Measurements from ENCODE around the gene SLC45A2. TPM values are rescaled to one million over a fixed set of nuclear protein-coding genes. Genes with fewer than 3 reads are reported as not detected.

The SLC45A2 gene
- polyA plus RNA-seq, 3 donors, result not detected

DNA sequence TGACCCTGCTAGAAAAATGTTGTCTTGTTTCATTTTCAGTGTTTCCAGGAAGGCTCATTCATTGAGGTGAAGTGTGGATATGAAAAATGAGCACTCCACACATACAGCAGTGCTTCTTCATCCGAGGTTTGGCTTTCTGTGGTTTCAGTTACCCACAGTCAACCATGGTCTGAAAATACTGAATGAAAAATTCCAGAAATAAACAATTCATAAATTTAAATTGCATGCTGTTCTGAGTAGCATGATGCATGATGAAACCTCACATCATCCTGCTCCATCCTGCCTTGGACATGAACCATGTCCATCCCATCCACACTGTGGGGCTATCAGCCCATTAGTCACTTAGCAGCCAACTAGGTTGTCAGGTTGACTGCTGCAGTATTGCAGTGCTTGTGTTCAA is 10.4 kb upstream of the SLC45A2 start:
- Histone ChIP-seq H3K4me3 (replicated peaks in 1 of 3; ENCODE audit: low read depth in 2 of 3, low read length in 3 of 3) (no peak overlapping the region), H3K79me2 (ENCODE audit: insufficient read depth, low read length) (no peaks in the 10 kb centered on the region), H2AFZ (ENCODE audit: insufficient read depth, low read depth, low read length, poor library complexity, severe bottlenecking) (no peak overlapping the region), H3K4me1 (ENCODE audit: control insufficient read depth in 1 of 2, insufficient read depth in 2 of 2, low read length in 2 of 2) (no peaks in the 10 kb centered on the region), H3K4me2 (replicated peaks; ENCODE audit: extremely low read depth, low read length, poor library complexity, severe bottlenecking) (no peak overlapping the region), H4K20me1 (ENCODE audit: insufficient read depth, low read length) (no peaks in the 10 kb centered on the region), H3K27ac (ENCODE audit: low read depth in 1 of 2, low read length in 2 of 2) (no peak overlapping the region), H3K9ac (ENCODE audit: insufficient read depth, low read length, poor library complexity, severe bottlenecking) (no peak overlapping the region), H3K27me3 (ENCODE audit: control insufficient read depth in 2 of 2, insufficient read depth in 2 of 2, low read length in 2 of 2) (no peaks in the 10 kb centered on the region), H3K9me3 (replicated peaks in 1 of 2; ENCODE audit: control insufficient read depth in 1 of 2, insufficient read depth in 1 of 2, low read length in 2 of 2) (no peaks in the 10 kb centered on the region), H3K36me3 (replicated peaks in 1 of 2; ENCODE audit: control insufficient read depth in 1 of 2, insufficient read depth in 2 of 2, low read length in 2 of 2) (no peaks in the 10 kb centered on the region)
- intact Hi-C loops (cut with micrococcal nuclease), result no loop called here
- no peak overlapping the region for H3K27ac Mint-ChIP-seq
- H3K9me3 Mint-ChIP-seq, result no peaks in the 10 kb centered on the region
- TF ChIP-seq, protein P1, sequence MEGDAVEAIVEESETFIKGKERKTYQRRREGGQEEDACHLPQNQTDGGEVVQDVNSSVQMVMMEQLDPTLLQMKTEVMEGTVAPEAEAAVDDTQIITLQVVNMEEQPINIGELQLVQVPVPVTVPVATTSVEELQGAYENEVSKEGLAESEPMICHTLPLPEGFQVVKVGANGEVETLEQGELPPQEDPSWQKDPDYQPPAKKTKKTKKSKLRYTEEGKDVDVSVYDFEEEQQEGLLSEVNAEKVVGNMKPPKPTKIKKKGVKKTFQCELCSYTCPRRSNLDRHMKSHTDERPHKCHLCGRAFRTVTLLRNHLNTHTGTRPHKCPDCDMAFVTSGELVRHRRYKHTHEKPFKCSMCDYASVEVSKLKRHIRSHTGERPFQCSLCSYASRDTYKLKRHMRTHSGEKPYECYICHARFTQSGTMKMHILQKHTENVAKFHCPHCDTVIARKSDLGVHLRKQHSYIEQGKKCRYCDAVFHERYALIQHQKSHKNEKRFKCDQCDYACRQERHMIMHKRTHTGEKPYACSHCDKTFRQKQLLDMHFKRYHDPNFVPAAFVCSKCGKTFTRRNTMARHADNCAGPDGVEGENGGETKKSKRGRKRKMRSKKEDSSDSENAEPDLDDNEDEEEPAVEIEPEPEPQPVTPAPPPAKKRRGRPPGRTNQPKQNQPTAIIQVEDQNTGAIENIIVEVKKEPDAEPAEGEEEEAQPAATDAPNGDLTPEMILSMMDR (IDR thresholded peaks at IDR 0.05), result no peak
- H3K4me1 Mint-ChIP-seq, result peaks cover 5% of the 10 kb centered on the region
- no peak for DNase-seq
- no peaks in the 10 kb centered on the region for H3K27me3 Mint-ChIP-seq (ENCODE audit: low read depth in 3 of 3)
- H3K36me3 Mint-ChIP-seq, result peaks cover 4 to 12% of the 10 kb centered on the region in 2 donors
- H3K4me3 Mint-ChIP-seq, result no peak overlapping the region
- WGBS (ENCODE audit: insufficient coverage), result no CpG with 5 or more reads among the region's 1 CpG

DNA sequence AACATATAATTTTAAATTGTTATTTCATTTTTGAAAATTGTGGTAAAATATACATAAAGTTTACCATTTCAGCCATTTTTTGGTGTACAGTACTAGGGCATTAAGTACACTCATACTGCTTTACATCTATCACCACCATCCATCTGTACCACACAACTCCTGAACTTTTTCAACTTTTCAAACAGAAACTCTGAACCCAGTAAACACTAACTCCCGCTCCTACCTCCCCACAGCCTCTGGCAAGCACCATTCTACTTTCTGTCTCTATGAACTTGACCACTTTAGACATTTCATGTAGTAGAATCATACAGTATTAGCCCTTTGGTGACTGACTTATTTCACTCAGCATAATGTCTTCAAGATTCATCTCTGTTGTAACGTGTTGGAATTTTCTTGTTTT is 8.4 kb upstream of the SLC45A2 start:
- H3K27me3 ChIP-seq (ENCODE audit: control insufficient read depth in 2 of 2, insufficient read depth in 2 of 2, low read length in 2 of 2), result no peaks in the 10 kb centered on the region
- WGBS (ENCODE audit: insufficient coverage), result 100% methylated on average over 1 of the region's 2 CpGs
- H3K9me3 ChIP-seq (replicated peaks in 1 of 2; ENCODE audit: control insufficient read depth in 1 of 2, insufficient read depth in 1 of 2, low read length in 2 of 2), result peaks cover 0 to 3% of the 10 kb centered on the region in 2 donors
- H3K4me3 ChIP-seq (replicated peaks in 1 of 3; ENCODE audit: low read depth in 2 of 3, low read length in 3 of 3), result no peak overlapping the region
- H3K4me1 ChIP-seq (ENCODE audit: control insufficient read depth in 1 of 2, insufficient read depth in 2 of 2, low read length in 2 of 2), result no peaks in the 10 kb centered on the region
- peaks cover 12 to 14% of the 10 kb centered on the region in 2 donors for H3K36me3 ChIP-seq (replicated peaks in 1 of 2; ENCODE audit: control insufficient read depth in 1 of 2, insufficient read depth in 2 of 2, low read length in 2 of 2)
- Mint-ChIP-seq H3K4me1 (peaks cover 5% of the 10 kb centered on the region), H3K4me3 (no peak overlapping the region), H3K9me3 (peaks cover 0 to 5% (median 0%) of the 10 kb centered on the region in 7 donors), H3K27me3 (ENCODE audit: low read depth in 3 of 3) (no peaks in the 10 kb centered on the region), H3K36me3 (peaks cover 16 to 28% of the 10 kb centered on the region in 2 donors), H3K27ac (no peak overlapping the region)
- H3K9ac ChIP-seq (ENCODE audit: insufficient read depth, low read length, poor library complexity, severe bottlenecking), result no peak overlapping the region
- DNase-seq, result no peak
- H3K27ac ChIP-seq (ENCODE audit: low read depth in 1 of 2, low read length in 2 of 2), result no peak overlapping the region
- intact Hi-C loops (cut with micrococcal nuclease), result no loop called here
- TF ChIP-seq, protein P1 (IDR thresholded peaks at IDR 0.05), result no peak
- H3K79me2 ChIP-seq (ENCODE audit: insufficient read depth, low read length), result no peaks in the 10 kb centered on the region
- H4K20me1 ChIP-seq (ENCODE audit: insufficient read depth, low read length), result no peaks in the 10 kb centered on the region
- no peak overlapping the region for H2AFZ ChIP-seq (ENCODE audit: insufficient read depth, low read depth, low read length, poor library complexity, severe bottlenecking)
- no peak overlapping the region for H3K4me2 ChIP-seq (replicated peaks; ENCODE audit: extremely low read depth, low read length, poor library complexity, severe bottlenecking)

All from CD14-positive monocyte (primary cell).